HL-60 (cell line): ENCODE data around the gene INSYN1.

ENCODE experiments used
- DNase-seq, 2 experiments: peaks; one replicate each; pipeline ENCODE4 v3.0.0-alpha.2; 2010 to 2020; ENCODE audit warnings: low read depth in 1 of 2, low spot score in 1 of 2
- H3K27ac ChIP-seq: fragments of 250-450 bp; sonication (Bioruptor Pico); replicated peaks from 2 replicates; pipeline ENCODE4 v1.5.1; 2020; ENCODE audit warnings: mild to moderate bottlenecking, moderate library complexity
- H3K27me3 ChIP-seq: fragments of 250-450 bp; sonication (Bioruptor Pico); 2 replicates; pipeline ENCODE4 v1.5.1; 2021; ENCODE audit warnings: mild to moderate bottlenecking, moderate library complexity; ENCODE audit not compliant: insufficient read depth, poor library complexity, severe bottlenecking
- H3K4me3 ChIP-seq: replicated peaks from 2 replicates; pipeline ENCODE4 v1.5.1; 2011; ENCODE audit warnings: mild to moderate bottlenecking, control low read depth, low read length; ENCODE audit not compliant: insufficient read depth
- CTCF ChIP-seq: IDR thresholded peaks from one replicate; pipeline ENCODE4 v1.5.1; 2011; ENCODE audit warnings: low read length, control low read depth, inconsistent platforms; ENCODE audit not compliant: insufficient read depth
- GABPA ChIP-seq: IDR thresholded peaks from 2 replicates; pipeline ENCODE4 v1.6.1; 2012; ENCODE audit warnings: low read depth
- POLR2AphosphoS5 ChIP-seq: IDR thresholded peaks from 2 replicates; pipeline ENCODE4 v1.6.1; 2012; ENCODE audit warnings: low read depth
- REST ChIP-seq: IDR thresholded peaks from 2 replicates; pipeline ENCODE4 v1.6.1; 2012; ENCODE audit warnings: low read depth; ENCODE audit not compliant: insufficient replicate concordance
- SPI1 ChIP-seq: IDR thresholded peaks from 2 replicates; pipeline ENCODE4 v1.6.1; 2012; ENCODE audit warnings: low read depth, mild to moderate bottlenecking, borderline replicate concordance

INSYN1 gene

GRCh38 chr15:73781038-73781925 lies 28.1 kb upstream of the INSYN1 start:
- DNase-seq = no peak
- no peaks in the 10 kb centered on the region for H3K27me3 ChIP-seq
- no peak overlapping the region for H3K4me3 ChIP-seq
- H3K27ac ChIP-seq = no peak overlapping the region
- TF ChIP-seq SPI1 (no peak), REST (no peak), GABPA (no peak), CTCF (no peak), POLR2AphosphoS5 (no peak)

GRCh38 chr15:73779974-73780373 lies 26.8 kb upstream of the INSYN1 start:
- no peak overlapping the region for H3K4me3 ChIP-seq
- no peak for TF ChIP-seq GABPA

GRCh38 chr15:73777741-73778140 lies 24.6 kb upstream of the INSYN1 start:
- no peak for DNase-seq
- Histone ChIP-seq H3K4me3 (no peak overlapping the region), H3K27me3 (no peaks in the 10 kb centered on the region), H3K27ac (no peak overlapping the region)
- TF ChIP-seq SPI1 (no peak), GABPA (no peak), POLR2AphosphoS5 (no peak), CTCF (no peak)

More at GRCh38 chr15:73779974-73780373, 26.8 kb upstream of the INSYN1 start:
- Histone ChIP-seq H3K27ac (no peak overlapping the region), H3K27me3 (no peaks in the 10 kb centered on the region)
- DNase-seq = no peak

- Histone ChIP-seq H3K27ac (no peak overlapping the region), H3K27me3 (peaks cover 2% of the 10 kb centered on the region), H3K4me3 (no peak overlapping the region)
- TF ChIP-seq GABPA (no peak), SPI1 (no peak), CTCF (no peak), REST (no peak), POLR2AphosphoS5 (no peak)
- DNase-seq = no peak
Measured at GRCh38 chr15:73773428-73773827, 20.3 kb upstream of the INSYN1 start.
